ENCODE results near the gene SLC5A8. TPM values are rescaled to one million over a fixed set of nuclear protein-coding genes. Genes with fewer than 3 reads are reported as not detected.

Gene SLC5A8
- total and polyA plus RNA-seq, 4 donors = 1.3 to 7.0 (median 3.6) TPM

GRCh38 chr12:101204602-101205304 is 5.3 kb downstream of the SLC5A8 start:
- no peak overlapping the region for H3K4me3 ChIP-seq
- no peak for DNase-seq
- H3K4me1 ChIP-seq (ENCODE audit: control insufficient read depth in 5 of 5, insufficient read depth in 5 of 5, low read length in 5 of 5) = peaks cover 0 to 3% (median 0%) of the 10 kb centered on the region in 5 donors
- ATAC-seq (ENCODE audit: insufficient read depth, low FRiP score) = no peak
- 74 to 83% methylated on average over 4 of the region's 4 CpGs for WGBS, 2 donors
- H3K27ac ChIP-seq (ENCODE audit: low read depth in 1 of 2, low read length in 1 of 2) = no peak overlapping the region
- H3K36me3 ChIP-seq (ENCODE audit: control insufficient read depth in 4 of 4, insufficient read depth in 4 of 4, low read length in 4 of 4) = no peaks in the 10 kb centered on the region
- TF ChIP-seq, protein P1, sequence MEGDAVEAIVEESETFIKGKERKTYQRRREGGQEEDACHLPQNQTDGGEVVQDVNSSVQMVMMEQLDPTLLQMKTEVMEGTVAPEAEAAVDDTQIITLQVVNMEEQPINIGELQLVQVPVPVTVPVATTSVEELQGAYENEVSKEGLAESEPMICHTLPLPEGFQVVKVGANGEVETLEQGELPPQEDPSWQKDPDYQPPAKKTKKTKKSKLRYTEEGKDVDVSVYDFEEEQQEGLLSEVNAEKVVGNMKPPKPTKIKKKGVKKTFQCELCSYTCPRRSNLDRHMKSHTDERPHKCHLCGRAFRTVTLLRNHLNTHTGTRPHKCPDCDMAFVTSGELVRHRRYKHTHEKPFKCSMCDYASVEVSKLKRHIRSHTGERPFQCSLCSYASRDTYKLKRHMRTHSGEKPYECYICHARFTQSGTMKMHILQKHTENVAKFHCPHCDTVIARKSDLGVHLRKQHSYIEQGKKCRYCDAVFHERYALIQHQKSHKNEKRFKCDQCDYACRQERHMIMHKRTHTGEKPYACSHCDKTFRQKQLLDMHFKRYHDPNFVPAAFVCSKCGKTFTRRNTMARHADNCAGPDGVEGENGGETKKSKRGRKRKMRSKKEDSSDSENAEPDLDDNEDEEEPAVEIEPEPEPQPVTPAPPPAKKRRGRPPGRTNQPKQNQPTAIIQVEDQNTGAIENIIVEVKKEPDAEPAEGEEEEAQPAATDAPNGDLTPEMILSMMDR (IDR thresholded peaks at IDR 0.05; ENCODE audit: control extremely low read depth, extremely low read depth) = no peak
- H3K27me3 ChIP-seq (ENCODE audit: control insufficient read depth in 3 of 3, insufficient read depth in 3 of 3, low read length in 2 of 3) = peaks cover 3 to 18% (median 17%) of the 10 kb centered on the region in 3 donors
- H3K9me3 ChIP-seq (ENCODE audit: control insufficient read depth in 4 of 4, insufficient read depth in 3 of 4, low read length in 3 of 4) = peaks cover 0 to 4% (median 0%) of the 10 kb centered on the region in 4 donors
- H3K9ac ChIP-seq (ENCODE audit: insufficient read depth in 1 of 2, low read length in 2 of 2) = no peak overlapping the region

DNA sequence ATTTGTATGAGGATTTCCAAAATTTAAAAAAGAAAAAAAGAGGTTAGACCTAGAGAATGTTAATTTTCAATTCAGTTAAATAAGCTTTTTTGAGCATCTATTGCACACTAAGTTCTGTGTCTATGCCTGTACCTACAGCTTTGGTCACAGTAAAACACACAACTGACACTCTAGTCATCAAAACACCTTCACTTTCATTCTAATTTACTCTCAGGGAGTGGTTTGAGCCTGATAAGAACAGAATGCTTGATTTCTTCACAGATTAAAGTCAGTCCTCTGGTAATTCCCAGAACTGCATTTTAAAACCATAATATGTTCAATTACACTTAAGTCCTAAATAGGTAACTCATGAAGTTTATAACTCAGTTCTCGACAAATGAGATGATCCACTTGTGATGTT is 9.2 kb downstream of the SLC5A8 start:
- 71 to 77% methylated on average over 1 of the region's 1 CpG for WGBS, 2 donors
- Histone ChIP-seq H3K4me3 (no peak overlapping the region), H3K27ac (ENCODE audit: low read depth in 1 of 2, low read length in 1 of 2) (no peak overlapping the region), H3K27me3 (ENCODE audit: control insufficient read depth in 3 of 3, insufficient read depth in 3 of 3, low read length in 2 of 3) (no peaks in the 10 kb centered on the region), H3K9me3 (ENCODE audit: control insufficient read depth in 4 of 4, insufficient read depth in 3 of 4, low read length in 3 of 4) (no peaks in the 10 kb centered on the region), H3K4me1 (ENCODE audit: control insufficient read depth in 5 of 5, insufficient read depth in 5 of 5, low read length in 5 of 5) (no peaks in the 10 kb centered on the region), H3K36me3 (ENCODE audit: control insufficient read depth in 4 of 4, insufficient read depth in 4 of 4, low read length in 4 of 4) (no peaks in the 10 kb centered on the region), H3K9ac (ENCODE audit: insufficient read depth in 1 of 2, low read length in 2 of 2) (no peak overlapping the region)
- no peak for ATAC-seq (ENCODE audit: insufficient read depth, low FRiP score)
- DNase-seq = no peak
- TF ChIP-seq, protein P1 (IDR thresholded peaks at IDR 0.05; ENCODE audit: control extremely low read depth, extremely low read depth) = no peak

DNA sequence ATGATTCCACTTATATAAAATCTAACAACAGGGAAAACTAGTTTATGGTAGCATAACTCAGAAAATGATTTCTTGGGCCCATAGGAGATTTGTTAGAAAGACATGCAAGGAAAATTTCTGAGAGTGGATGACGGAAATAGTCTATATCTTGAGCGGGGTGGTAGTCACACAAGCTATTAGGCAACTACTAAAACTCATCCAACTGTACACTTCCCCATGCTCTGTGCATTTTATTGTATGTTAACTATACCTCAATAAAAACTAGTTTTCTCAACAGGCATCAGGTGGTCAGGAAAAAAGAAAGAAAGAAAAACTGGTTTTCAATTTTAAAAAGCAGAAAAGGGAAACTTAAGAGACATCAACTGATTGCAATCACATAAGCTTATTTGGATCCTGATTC is 9.9 kb downstream of the SLC5A8 start:
- Histone ChIP-seq H3K4me3 (no peak overlapping the region), H3K4me1 (ENCODE audit: control insufficient read depth in 5 of 5, insufficient read depth in 5 of 5, low read length in 5 of 5) (no peaks in the 10 kb centered on the region), H3K27me3 (ENCODE audit: control insufficient read depth in 3 of 3, insufficient read depth in 3 of 3, low read length in 2 of 3) (no peaks in the 10 kb centered on the region), H3K36me3 (ENCODE audit: control insufficient read depth in 4 of 4, insufficient read depth in 4 of 4, low read length in 4 of 4) (no peaks in the 10 kb centered on the region), H3K27ac (ENCODE audit: low read depth in 1 of 2, low read length in 1 of 2) (no peak overlapping the region), H3K9ac (ENCODE audit: insufficient read depth in 1 of 2, low read length in 2 of 2) (no peak overlapping the region), H3K9me3 (ENCODE audit: control insufficient read depth in 4 of 4, insufficient read depth in 3 of 4, low read length in 3 of 4) (no peaks in the 10 kb centered on the region)
- WGBS, 2 donors = 91 to 95% methylated on average over 2 of the region's 2 CpGs
- ATAC-seq (ENCODE audit: insufficient read depth, low FRiP score) (no peak), DNase-seq (no peak)
- TF ChIP-seq, protein P1 (IDR thresholded peaks at IDR 0.05; ENCODE audit: control extremely low read depth, extremely low read depth) = no peak
